Lung (tissue), 12 donors: ENCODE measurements around the gene SFT2D1. TPM values are rescaled to one million over a fixed set of nuclear protein-coding genes. Genes with fewer than 3 reads are reported as not detected.
A peak's percentile ranks its signal among the peaks of the same experiment; 100 is the strongest.

Experiments used
- ATAC-seq: fragments of 200-7000 bp; cut with Tn5 transposase; one replicate; pipeline ENCODE4 v1.9.1; 2020; ENCODE audit warnings: moderate number of reproducible peaks; ENCODE audit not compliant: insufficient read depth, low FRiP score
- DNase-seq, 3 donors: peaks; one replicate each; pipeline ENCODE4 v3.0.0-alpha.2; 2013 to 2017
- H3K27ac ChIP-seq, 2 donors: one replicate each; pipeline ENCODE4 v1.5.1; 2013; ENCODE audit warnings: mild to moderate bottlenecking in 2 of 2, moderate library complexity in 2 of 2, control low read depth in 1 of 2, inconsistent platforms in 1 of 2, low read depth in 1 of 2, low read length in 1 of 2
- H3K27me3 ChIP-seq, 3 donors: one replicate each; pipeline ENCODE4 v1.5.1; 2013; ENCODE audit warnings: low read length in 2 of 3; ENCODE audit not compliant: control insufficient read depth in 3 of 3, insufficient read depth in 3 of 3
- H3K36me3 ChIP-seq, 4 donors: one replicate each; pipeline ENCODE4 v1.5.1; 2013; ENCODE audit warnings: low read length in 4 of 4, mild to moderate bottlenecking in 1 of 4, moderate library complexity in 1 of 4; ENCODE audit not compliant: control insufficient read depth in 4 of 4, insufficient read depth in 4 of 4
- H3K4me1 ChIP-seq, 5 donors: one replicate each; pipeline ENCODE4 v1.5.1; 2013; ENCODE audit warnings: low read length in 5 of 5, mild to moderate bottlenecking in 2 of 5, moderate library complexity in 1 of 5; ENCODE audit not compliant: control insufficient read depth in 5 of 5, insufficient read depth in 5 of 5
- H3K4me3 ChIP-seq: one replicate; pipeline ENCODE4 v1.5.1; 2013; ENCODE audit warnings: mild to moderate bottlenecking, control low read depth, moderate library complexity
- H3K9ac ChIP-seq, 2 donors: one replicate each; pipeline ENCODE4 v1.5.1; 2013; ENCODE audit warnings: low read length in 2 of 2, control low read depth in 1 of 2; ENCODE audit not compliant: insufficient read depth in 1 of 2
- H3K9me3 ChIP-seq, 4 donors: one replicate each; pipeline ENCODE4 v1.5.1; 2013; ENCODE audit warnings: low read length in 3 of 4, mild to moderate bottlenecking in 1 of 4, moderate library complexity in 1 of 4; ENCODE audit not compliant: control insufficient read depth in 4 of 4, insufficient read depth in 3 of 4
- WGBS, 2 donors: extraction: QIAGEN DNeasy Blood & Tissue Kit; methylation state at CpG; one replicate each; pipeline ENCODE4 v1.1.7; 2013; 5-methylcytosine and 5-hydroxymethylcytosine counted together
- polyA plus RNA-seq, 2 donors: library from polyadenylated mRNA; stranded (reverse); fragments of 200-250 nt; gene quantifications; one replicate each; pipeline ENCODE4 v1.2.1, GENCODE V29; 2013
- total RNA-seq, 2 donors: library from RNA; depleted of rRNA in 1 of 2; stranded (reverse); fragments of >200 nt in 1 of 2; gene quantifications; one replicate each; pipeline ENCODE4 v1.2.1, GENCODE V29; 2014 to 2021
- TF ChIP-seq, protein P1 (sequence below): IDR thresholded peaks from 2 replicates; pipeline ENCODE4 v1.5.1; 2012; ENCODE audit warnings: mild to moderate bottlenecking; ENCODE audit errors: control extremely low read depth, extremely low read depth
- donor health status: control.
- donor health status: control.
- donor health status: Bipolar disorder and iron deficiency.
- donor health status: healthy.
- donor health status: DM: yes; HTN: yes; CAD: no.

The SFT2D1 gene
- total and polyA plus RNA-seq, 4 donors, result 40.8 to 81.2 (median 58.8) TPM

DNA sequence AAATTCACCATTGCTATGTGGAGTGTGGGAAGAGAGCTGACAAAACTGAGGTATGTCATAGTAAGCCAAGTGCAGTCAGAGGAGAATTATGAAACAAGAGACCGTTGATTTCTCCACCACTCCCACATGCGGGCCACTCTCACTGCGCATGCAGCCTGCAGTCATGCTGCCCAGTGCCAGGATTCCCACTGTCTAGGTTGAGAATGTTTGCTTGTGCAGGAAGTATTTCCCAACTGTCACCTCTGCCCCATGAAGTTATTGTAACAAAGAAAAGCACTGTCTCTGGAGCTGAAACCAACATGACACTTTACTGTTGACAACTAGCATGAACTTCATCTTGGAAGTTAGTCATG lies 18.7 kb upstream of the SFT2D1 start:
- Histone ChIP-seq H3K36me3 (peaks cover 0 to 16% (median 5%) of the 10 kb centered on the region in 4 donors), H3K27me3 (no peaks in the 10 kb centered on the region), H3K4me1 (peaks cover 0 to 10% (median 0%) of the 10 kb centered on the region in 5 donors), H3K4me3 (no peak overlapping the region), H3K9me3 (no peaks in the 10 kb centered on the region), H3K27ac (no peak overlapping the region), H3K9ac (no peak overlapping the region)
- no peak for ATAC-seq
- DNase-seq, result no peak
- TF ChIP-seq, protein P1, sequence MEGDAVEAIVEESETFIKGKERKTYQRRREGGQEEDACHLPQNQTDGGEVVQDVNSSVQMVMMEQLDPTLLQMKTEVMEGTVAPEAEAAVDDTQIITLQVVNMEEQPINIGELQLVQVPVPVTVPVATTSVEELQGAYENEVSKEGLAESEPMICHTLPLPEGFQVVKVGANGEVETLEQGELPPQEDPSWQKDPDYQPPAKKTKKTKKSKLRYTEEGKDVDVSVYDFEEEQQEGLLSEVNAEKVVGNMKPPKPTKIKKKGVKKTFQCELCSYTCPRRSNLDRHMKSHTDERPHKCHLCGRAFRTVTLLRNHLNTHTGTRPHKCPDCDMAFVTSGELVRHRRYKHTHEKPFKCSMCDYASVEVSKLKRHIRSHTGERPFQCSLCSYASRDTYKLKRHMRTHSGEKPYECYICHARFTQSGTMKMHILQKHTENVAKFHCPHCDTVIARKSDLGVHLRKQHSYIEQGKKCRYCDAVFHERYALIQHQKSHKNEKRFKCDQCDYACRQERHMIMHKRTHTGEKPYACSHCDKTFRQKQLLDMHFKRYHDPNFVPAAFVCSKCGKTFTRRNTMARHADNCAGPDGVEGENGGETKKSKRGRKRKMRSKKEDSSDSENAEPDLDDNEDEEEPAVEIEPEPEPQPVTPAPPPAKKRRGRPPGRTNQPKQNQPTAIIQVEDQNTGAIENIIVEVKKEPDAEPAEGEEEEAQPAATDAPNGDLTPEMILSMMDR, result no peak
- WGBS, 2 donors, result 35 to 72% methylated on average over 3 of the region's 3 CpGs

DNA sequence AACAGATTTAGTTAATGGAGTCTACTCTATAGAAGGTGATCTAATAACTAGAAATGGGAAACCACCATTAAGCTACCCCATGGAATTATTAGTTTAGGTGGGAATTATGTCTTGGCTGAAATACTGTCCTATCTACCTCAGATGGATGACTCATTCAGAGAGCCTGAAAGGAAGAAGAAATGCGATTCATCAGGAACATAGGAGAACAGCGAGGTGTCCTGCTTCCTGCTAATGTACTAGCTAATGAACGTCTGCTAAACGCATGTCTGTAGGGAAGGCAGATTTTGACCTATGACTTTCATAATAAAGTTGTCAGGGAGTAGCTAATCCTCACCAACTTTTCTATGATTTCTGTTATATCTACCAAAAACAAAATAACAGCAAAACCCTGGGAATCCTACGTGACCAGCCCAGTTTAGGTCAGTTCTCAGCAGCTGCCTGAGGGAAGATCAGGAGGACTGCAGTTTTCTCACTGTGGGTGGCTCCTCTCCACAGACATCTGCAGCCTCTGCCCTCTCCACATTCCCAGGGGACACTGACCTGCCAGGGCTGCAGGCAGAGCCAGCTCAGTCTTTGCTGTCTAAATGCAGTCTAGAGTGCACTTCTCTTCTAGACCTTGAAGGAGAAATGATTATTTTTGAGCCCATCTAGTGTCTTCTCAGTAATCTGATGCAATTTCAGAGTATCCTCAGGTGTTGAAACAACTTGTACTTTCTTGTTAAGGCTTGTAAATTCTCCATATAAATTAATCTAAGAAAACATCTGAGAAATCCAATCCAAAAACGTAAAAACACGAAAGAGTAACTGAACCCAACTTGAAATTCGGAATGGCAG lies 18.1 kb upstream of the SFT2D1 start:
- no peak overlapping the region for H3K9ac ChIP-seq
- peaks cover 0 to 5% (median 0%) of the 10 kb centered on the region in 5 donors for H3K4me1 ChIP-seq
- no peak overlapping the region for H3K27ac ChIP-seq
- H3K4me3 ChIP-seq, result no peak overlapping the region
- TF ChIP-seq, protein P1, result no peak
- peaks cover 0 to 14% (median 3%) of the 10 kb centered on the region in 4 donors for H3K36me3 ChIP-seq
- ATAC-seq (no peak), DNase-seq (no peak)
- no peaks in the 10 kb centered on the region for H3K9me3 ChIP-seq
- WGBS, 2 donors, result 40 to 73% methylated on average over 8 of the region's 8 CpGs
- H3K27me3 ChIP-seq, result no peaks in the 10 kb centered on the region

DNA sequence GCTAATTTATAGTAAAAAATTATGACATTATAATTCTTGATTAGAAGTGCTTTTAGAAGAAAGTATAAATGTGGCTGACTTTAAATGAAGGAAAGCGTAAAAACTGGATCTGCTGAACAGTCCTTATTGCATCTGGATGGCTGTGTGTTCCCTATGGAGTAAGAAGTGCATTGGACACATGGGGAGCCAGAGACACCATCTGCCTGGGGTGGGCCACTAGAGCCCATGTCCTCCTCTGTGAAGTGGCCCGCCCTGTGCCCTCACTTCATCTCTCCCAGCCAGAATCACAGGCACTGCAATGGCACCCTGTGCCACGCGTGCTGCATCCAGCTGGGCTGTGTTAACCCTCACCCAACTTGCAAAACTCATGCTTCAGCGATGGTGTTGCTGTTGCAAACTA lies 13.2 kb upstream of the SFT2D1 start:
- 70 to 74% methylated on average over 5 of the region's 5 CpGs for WGBS, 2 donors
- ATAC-seq, result no peak

More for the DNA sequence above, 13.2 kb upstream of the SFT2D1 start:
- Histone ChIP-seq H3K36me3 (no peaks in the 10 kb centered on the region), H3K27ac (no peak overlapping the region), H3K27me3 (peaks cover 0 to 8% (median 0%) of the 10 kb centered on the region in 3 donors), H3K9me3 (no peaks in the 10 kb centered on the region), H3K4me3 (no peak overlapping the region), H3K4me1 (peaks cover 0 to 3% (median 0%) of the 10 kb centered on the region in 5 donors), H3K9ac (no peak overlapping the region)
- TF ChIP-seq, protein P1, result no peak
- peak in 2 of 3 donors; percentile 34 to 36 for DNase-seq
